ENCODE measurements around the gene PHKG1.
"Not testable (repeated sequence)": the region's sequence is repeated elsewhere in the genome, so short reads cannot be mapped to it uniquely, and the experiment has no call there.

The PHKG1 gene

DNA sequence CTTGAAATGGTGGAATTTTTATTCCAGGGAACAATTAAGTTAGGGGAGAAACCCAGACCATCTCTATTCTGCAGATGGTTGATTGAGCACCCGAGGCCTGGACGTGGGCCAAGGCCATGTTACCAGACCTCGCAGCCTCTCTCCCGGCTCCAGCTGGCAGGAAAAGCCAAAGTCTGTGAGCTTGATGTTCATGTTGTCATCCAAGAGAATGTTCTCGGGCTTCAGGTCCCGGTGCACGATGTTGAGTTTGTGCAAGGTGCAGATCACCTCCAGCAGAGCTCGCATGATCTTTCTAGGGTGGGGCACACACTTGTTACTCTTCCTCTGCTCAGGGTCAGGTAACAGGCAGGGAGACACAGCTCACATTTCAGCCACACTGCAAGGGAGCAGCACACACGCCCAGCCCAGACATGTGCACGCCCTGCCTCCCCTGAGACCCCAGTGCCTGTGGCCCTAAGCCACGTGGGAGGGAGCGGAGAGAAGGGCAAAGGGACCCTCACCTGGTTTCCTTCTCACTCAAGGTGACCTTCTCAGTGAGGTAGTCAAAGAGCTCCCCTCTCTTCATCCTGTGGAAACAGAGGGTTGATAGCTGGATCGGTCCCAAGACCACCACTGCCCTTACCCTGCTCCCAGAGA is 9.5 kb downstream of the PHKG1 start:
- H3K27ac ChIP-seq: peak overlapping the region; percentile 32
- DNase-seq (ENCODE audit: low spot score): no peak

DNA sequence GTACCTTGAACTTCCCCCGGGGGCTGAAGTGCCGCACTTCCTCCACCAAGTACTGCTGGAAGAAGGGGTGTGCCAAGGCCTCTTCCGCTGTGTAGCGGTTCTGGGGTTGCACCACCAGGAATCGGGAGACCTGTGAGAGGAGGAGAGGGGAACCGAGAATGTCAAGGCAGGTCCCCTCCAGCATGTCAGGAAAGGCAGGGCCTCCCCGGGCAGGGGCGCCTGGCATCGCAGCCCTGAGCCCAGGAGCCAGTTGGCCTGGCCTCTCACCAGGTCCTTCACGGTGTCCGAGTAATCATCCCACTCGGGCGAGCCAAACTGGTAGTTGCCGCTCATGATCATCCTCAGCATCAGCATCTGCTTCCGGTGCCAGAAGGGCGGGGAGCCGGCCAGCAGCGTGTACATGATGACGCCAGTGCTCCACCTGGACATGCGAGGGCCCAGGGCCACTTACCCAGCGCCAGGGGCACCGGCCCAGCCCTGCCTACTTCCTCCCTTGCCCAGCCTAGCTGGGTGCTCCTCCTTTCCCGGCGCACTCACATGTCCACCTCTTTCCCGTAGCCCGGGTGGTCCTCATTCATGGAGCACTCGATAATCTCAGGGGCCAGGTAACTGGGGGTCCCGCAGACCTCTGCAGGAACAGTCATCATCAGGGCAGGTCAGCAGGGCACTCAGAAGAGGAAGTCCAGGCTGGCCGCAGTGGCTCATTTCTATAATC is 11.0 kb downstream of the PHKG1 start:
- POLR2A ChIA-PET (ENCODE audit: low non-redundant PET): no interaction called here

More for the DNA sequence above, 9.5 kb downstream of the PHKG1 start:
- CTCF ChIA-PET: interaction anchor here (0.6 to 1.4 kb wide), 3 partner anchors 10 to 16 kb away, joined by 3 to 8 read pairs (median 3); partner anchors contain the start of gene PHKG1
- TF ChIP-seq, protein P1, sequence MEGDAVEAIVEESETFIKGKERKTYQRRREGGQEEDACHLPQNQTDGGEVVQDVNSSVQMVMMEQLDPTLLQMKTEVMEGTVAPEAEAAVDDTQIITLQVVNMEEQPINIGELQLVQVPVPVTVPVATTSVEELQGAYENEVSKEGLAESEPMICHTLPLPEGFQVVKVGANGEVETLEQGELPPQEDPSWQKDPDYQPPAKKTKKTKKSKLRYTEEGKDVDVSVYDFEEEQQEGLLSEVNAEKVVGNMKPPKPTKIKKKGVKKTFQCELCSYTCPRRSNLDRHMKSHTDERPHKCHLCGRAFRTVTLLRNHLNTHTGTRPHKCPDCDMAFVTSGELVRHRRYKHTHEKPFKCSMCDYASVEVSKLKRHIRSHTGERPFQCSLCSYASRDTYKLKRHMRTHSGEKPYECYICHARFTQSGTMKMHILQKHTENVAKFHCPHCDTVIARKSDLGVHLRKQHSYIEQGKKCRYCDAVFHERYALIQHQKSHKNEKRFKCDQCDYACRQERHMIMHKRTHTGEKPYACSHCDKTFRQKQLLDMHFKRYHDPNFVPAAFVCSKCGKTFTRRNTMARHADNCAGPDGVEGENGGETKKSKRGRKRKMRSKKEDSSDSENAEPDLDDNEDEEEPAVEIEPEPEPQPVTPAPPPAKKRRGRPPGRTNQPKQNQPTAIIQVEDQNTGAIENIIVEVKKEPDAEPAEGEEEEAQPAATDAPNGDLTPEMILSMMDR (conservative IDR thresholded peaks at IDR 0.05; ENCODE audit: low read depth): no peak
- POLR2A ChIA-PET (ENCODE audit: low non-redundant PET): no interaction called here

DNA sequence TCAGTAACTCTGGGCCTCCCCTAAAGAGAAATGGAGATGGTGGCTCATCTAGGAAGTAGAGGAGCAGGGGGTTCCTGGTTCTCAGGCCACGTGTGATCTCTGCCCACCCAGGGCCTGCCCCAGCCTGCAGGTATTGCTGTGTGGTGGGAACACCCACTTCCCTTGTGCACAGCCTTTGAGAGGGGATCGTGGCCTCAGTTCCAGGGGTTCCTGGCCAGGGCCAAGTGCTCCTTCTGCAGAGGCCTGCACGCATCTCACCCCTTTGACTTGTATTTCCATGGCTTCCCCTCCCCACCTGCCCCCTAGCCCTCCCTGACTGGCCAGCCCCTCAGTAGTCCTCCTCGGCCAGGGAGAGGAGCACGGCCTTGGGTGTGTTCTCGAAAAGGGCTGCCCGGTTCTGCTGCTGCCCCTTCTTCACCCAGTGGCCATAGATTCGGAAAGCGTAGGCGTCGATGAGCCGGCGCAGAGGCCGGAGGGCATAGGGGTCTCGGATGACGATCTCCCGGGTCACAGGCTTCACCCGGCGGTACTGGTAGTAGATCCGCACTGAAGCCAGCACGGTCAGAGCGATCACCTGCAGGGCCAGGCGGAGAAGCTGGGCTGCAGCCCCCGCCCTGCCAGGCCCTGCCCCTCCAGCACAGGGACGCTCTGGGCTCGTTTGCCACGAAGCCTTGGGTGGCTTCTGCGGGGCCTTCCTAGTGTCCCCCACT is 11.9 kb downstream of the PHKG1 start:
- CTCF ChIA-PET; H3K27ac ChIP-seq; POLR2A ChIA-PET (ENCODE audit: low non-redundant PET); DNase-seq (ENCODE audit: low spot score): not testable (repeated sequence)

More for the DNA sequence above, 11.0 kb downstream of the PHKG1 start:
- TF ChIP-seq, protein P1 (conservative IDR thresholded peaks at IDR 0.05; ENCODE audit: low read depth): no peak
- 0 out of 2 replicates have a peak overlapping the region, but pooled peaks have one; percentile 1 for H3K27ac ChIP-seq
- CTCF ChIA-PET: no interaction called here
- no peak for DNase-seq (ENCODE audit: low spot score)

DNA sequence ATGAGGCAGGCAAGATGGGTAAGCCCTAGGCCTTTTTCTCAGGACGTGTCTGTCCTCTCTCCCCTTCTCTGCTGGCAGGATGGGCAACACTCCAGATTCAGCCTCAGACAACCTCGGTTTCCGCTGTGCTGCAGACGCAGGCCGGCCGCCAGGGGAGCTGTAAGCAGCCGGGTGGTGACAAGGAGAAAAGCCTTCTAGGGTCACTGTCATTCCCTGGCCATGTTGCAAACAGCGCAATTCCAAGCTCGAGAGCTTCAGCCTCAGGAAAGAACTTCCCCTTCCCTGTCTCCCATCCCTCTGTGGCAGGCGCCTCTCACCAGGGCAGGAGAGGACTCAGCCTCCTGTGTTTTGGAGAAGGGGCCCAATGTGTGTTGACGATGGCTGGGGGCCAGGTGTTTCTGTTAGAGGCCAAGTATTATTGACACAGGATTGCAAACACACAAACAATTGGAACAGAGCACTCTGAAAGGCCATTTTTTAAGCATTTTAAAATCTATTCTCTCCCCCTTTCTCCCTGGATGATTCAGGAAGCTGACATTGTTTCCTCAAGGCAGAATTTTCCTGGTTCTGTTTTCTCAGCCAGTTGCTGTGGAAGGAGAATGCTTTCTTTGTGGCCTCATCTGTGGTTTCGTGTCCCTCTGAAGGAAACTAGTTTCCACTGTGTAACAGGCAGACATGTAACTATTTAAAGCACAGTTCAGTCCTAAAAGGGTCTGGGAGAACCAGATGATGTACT is 13.1 kb downstream of the PHKG1 start:
- peak overlapping the region; percentile 61 for H3K27ac ChIP-seq
- POLR2A ChIA-PET (ENCODE audit: low non-redundant PET): interaction anchor here (0.6 kb wide), 1 partner anchor 122 kb away, joined by 3 read pairs; no protein-coding TSS in a partner anchor
- TF ChIP-seq, protein P1 (conservative IDR thresholded peaks at IDR 0.05; ENCODE audit: low read depth): no peak; the same call in 1 of the 2 replicates
- CTCF ChIA-PET: no interaction called here
- DNase-seq (ENCODE audit: low spot score): no peak

DNA sequence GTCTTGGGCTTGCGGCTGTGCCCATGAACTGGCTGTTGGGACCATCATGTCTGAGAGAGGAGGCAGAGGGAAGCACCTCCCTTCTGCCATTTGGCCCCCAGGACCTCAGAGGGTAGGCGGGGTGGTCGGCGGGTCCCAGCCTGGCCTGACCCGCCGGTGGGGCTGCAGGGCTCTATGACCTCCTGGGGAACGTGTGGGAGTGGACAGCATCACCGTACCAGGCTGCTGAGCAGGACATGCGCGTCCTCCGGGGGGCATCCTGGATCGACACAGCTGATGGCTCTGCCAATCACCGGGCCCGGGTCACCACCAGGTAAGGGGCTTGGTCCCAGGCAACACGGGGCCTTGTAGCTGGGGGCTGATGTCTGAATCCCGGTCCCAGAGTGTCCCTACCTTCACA is 14.6 kb downstream of the PHKG1 start:
- ChIA-PET POLR2A (ENCODE audit: low non-redundant PET) (no interaction called here), CTCF (no interaction called here)
- TF ChIP-seq, protein P1 (conservative IDR thresholded peaks at IDR 0.05; ENCODE audit: low read depth): no peak
- no peak for DNase-seq (ENCODE audit: low spot score)
- no peak overlapping the region for H3K27ac ChIP-seq

DNA sequence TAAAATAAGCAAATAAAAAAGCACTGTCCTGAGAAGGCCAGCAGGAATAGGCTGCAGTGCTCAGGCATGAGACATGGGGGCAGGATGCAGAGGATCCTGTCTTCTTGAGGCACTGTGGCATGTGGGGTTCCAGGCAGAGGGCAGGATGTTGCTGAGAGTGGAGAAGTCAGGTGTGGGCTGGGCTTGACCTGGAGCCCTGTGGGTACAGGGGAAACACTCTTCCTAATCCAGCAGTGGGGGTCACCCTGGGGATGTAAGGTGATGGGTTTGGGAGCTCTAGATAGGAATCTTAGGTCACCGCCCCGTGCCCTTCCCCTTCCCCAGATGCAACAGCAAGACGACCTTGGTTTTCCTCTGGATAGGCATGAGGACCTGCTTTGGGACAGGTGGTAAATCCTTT is 15.1 kb downstream of the PHKG1 start:
- no peak for DNase-seq (ENCODE audit: low spot score)
- TF ChIP-seq, protein P1 (conservative IDR thresholded peaks at IDR 0.05; ENCODE audit: low read depth): no peak
- POLR2A ChIA-PET (ENCODE audit: low non-redundant PET): no interaction called here
- CTCF ChIA-PET: no interaction called here
- no peak overlapping the region for H3K27ac ChIP-seq
